ENCODE data around the gene TXNIP.
A peak's percentile ranks its signal among the peaks of the same experiment; 100 is the strongest.
"Not testable (repeated sequence)": the region's sequence is repeated elsewhere in the genome, so short reads cannot be mapped to it uniquely, and the experiment has no call there.

Gene TXNIP

GRCh38 chr1:145996433-145997015 lies at the start of gene TXNIP:
Gene TXNIP (minus strand): TSS chr1:145996579. CDS start chr1:145996266, 313 bp downstream.
- DNase-seq (ENCODE audit: low spot score), result peak; percentile 93

- DNase-seq (ENCODE audit: low spot score), result no peak
Observed at GRCh38 chr1:146039844-146040194, 43.4 kb upstream of the TXNIP start.

GRCh38 chr1:146036965-146037646 lies 40.7 kb upstream of the TXNIP start:
- peak; percentile 82 for DNase-seq (ENCODE audit: low spot score)

GRCh38 chr1:146036241-146036964 lies 40.0 kb upstream of the TXNIP start:
- no peak for DNase-seq (ENCODE audit: low spot score)

GRCh38 chr1:146035048-146035423 lies 38.7 kb upstream of the TXNIP start:
- DNase-seq (ENCODE audit: low spot score), result no peak

- DNase-seq (ENCODE audit: low spot score), result peak; percentile 66
Observed at GRCh38 chr1:146032631-146033219, 36.3 kb upstream of the TXNIP start.

GRCh38 chr1:146031476-146031875 lies 35.1 kb upstream of the TXNIP start:
- DNase-seq (ENCODE audit: low spot score), result no peak

- no peak for DNase-seq (ENCODE audit: low spot score)
Observed at GRCh38 chr1:146029117-146029516, 32.7 kb upstream of the TXNIP start.

- not testable (repeated sequence) for DNase-seq (ENCODE audit: low spot score)
Observed at GRCh38 chr1:146026650-146027049, 30.3 kb upstream of the TXNIP start.

GRCh38 chr1:146025787-146026495 lies 29.6 kb upstream of the TXNIP start:
- not testable (repeated sequence) for DNase-seq (ENCODE audit: low spot score)

- no peak for DNase-seq (ENCODE audit: low spot score)
Observed at GRCh38 chr1:146022403-146023127, 26.2 kb upstream of the TXNIP start.

GRCh38 chr1:146021622-146022402 lies 25.4 kb upstream of the TXNIP start, which contains the start of gene HJV:
Gene HJV (minus strand): TSS chr1:146021735. CDS start chr1:146020231, 1,504 bp downstream.
- no peak for DNase-seq (ENCODE audit: low spot score)

GRCh38 chr1:146021050-146021445 lies 24.7 kb upstream of the TXNIP start:
- no peak for DNase-seq (ENCODE audit: low spot score)

- no peak for DNase-seq (ENCODE audit: low spot score)
Observed at GRCh38 chr1:146020058-146021049, 24.0 kb upstream of the TXNIP start.

- no peak for DNase-seq (ENCODE audit: low spot score)
Observed at GRCh38 chr1:146019231-146020057, 23.1 kb upstream of the TXNIP start.

- no peak for DNase-seq (ENCODE audit: low spot score)
Observed at GRCh38 chr1:146016891-146017290, 20.5 kb upstream of the TXNIP start.

- DNase-seq (ENCODE audit: low spot score), result no peak
Observed at GRCh38 chr1:146013559-146013922, 17.2 kb upstream of the TXNIP start.

GRCh38 chr1:146012703-146013558 lies 16.6 kb upstream of the TXNIP start:
- DNase-seq (ENCODE audit: low spot score), result peak; percentile 81

Measured in CD4-positive, alpha-beta T cell treated with Interleukin-2 at 100 ng/mL for 4 hours (primary cell).